Activated naive CD4-positive, alpha-beta T cell treated with anti-CD3 and anti-CD28 coated beads, Interleukin-2, amount 10 ng/mL, durations not matched to agents 7 days and 5 days (primary cell): Measurements from ENCODE around the gene HIPK3.
"Not testable (repeated sequence)": the region's sequence is repeated elsewhere in the genome, so short reads cannot be mapped to it uniquely, and the experiment has no call there.

ENCODE experiments used
- CTCF ChIA-PET: fragments of 350-600 bp; sonication (Branson Sonifier 250); formaldehyde crosslinking; loops from one replicate; lab custom pipeline; 2021; ENCODE audit warnings: antibody characterized with exemption; lab: Charles Lee
- DNase-seq: peaks from one replicate; pipeline ENCODE4 v3.0.0-alpha.2; 2020
- H3K27ac Mint-ChIP-seq: one replicate; pipeline ENCODE4 v1.8.0; 2021; ENCODE audit warnings: mild to moderate bottlenecking, moderate library complexity, mixed read lengths
- H3K27me3 Mint-ChIP-seq: one replicate; pipeline ENCODE4 v1.8.0; 2021; ENCODE audit warnings: mild to moderate bottlenecking, mixed read lengths
- H3K36me3 Mint-ChIP-seq: one replicate; pipeline ENCODE4 v1.8.0; 2021; ENCODE audit warnings: mixed read lengths
- H3K4me1 Mint-ChIP-seq: one replicate; pipeline ENCODE4 v1.8.0; 2021; ENCODE audit warnings: mixed read lengths
- H3K4me3 Mint-ChIP-seq: one replicate; pipeline ENCODE4 v1.8.0; 2021; ENCODE audit warnings: mild to moderate bottlenecking, moderate library complexity, mixed read lengths
- H3K9me3 Mint-ChIP-seq: one replicate; pipeline ENCODE4 v1.8.0; 2021; ENCODE audit warnings: mixed read lengths

HIPK3 gene

DNA sequence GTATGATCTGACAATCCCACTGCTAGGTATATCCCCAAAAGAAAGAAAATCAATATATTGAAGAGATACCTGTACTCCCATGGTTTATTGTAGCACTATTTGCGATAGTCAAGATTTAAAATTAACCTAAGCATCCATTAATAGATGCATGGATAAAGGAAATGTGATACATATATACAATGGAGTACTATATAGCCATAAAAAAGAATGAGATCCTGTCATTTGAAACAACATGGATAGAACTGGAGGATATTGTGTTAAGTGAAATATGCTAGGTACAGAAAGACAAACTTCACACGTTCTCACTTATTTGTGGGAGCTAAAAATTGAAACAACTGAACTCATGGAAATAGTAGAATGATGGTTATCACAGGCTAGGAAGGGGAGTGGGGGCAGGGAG lies 14.6 kb upstream of the HIPK3 start:
- Mint-ChIP-seq H3K4me3 (no peak overlapping the region), H3K9me3 (peaks cover 3% of the 10 kb centered on the region), H3K4me1 (no peaks in the 10 kb centered on the region), H3K36me3 (no peaks in the 10 kb centered on the region), H3K27me3 (peaks cover 12% of the 10 kb centered on the region), H3K27ac (no peak overlapping the region)
- no peak for DNase-seq
- CTCF ChIA-PET: no interaction called here

DNA sequence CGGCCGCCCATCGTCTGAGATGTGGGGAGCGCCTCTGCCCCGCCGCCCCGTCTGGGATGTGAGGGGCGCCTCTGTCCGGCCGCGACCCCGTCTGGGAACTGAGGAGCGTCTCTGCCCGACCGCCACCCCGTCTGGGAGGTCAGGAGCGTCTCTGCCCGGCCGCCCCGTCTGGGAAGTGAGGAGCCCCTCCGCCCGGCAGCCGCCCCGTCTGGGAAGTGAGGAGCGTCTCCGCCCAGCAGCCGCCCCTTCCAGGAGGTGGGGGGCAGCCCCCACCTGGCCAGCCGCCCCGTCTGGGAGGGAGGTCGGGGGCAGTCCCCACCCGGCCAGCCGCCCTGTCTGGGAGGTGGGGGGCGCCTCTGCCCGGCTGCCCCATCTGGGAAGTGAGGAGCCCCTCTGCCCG lies 13.5 kb upstream of the HIPK3 start:
- peaks cover 15% of the 10 kb centered on the region for H3K27me3 Mint-ChIP-seq
- CTCF ChIA-PET, H3K4me1 Mint-ChIP-seq, H3K27ac Mint-ChIP-seq, H3K4me3 Mint-ChIP-seq, H3K36me3 Mint-ChIP-seq, DNase-seq, H3K9me3 Mint-ChIP-seq: not testable (repeated sequence)

DNA sequence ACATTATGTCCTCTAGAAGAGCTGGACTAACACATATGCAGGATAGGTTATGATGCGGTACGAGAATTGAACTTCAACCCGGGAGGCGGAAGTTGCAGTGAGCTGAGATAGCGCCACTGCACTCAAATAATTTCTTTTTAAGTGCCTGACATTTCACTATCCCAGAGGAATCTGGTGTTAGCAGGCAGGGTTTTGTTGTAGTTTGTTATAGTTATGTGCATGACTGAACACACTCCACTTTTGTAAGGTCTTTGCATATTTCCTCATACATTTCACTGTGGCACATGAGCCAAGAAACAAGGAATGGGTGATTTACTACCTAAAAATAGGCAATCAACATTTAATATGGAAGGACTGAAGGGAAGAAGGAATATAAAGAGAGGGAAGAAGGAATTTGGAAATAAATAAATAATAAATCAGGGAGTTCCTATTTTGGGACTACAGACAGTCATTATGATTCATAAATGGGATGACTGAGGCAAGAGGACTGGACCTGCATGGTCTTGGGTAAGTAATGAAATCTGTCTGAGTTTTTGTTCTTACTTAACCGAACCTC lies 8.7 kb upstream of the HIPK3 start:
- no peaks in the 10 kb centered on the region for H3K4me1 Mint-ChIP-seq
- no peaks in the 10 kb centered on the region for H3K36me3 Mint-ChIP-seq
- H3K4me3 Mint-ChIP-seq: no peak overlapping the region
- peaks cover 19% of the 10 kb centered on the region for H3K27me3 Mint-ChIP-seq
- H3K27ac Mint-ChIP-seq: no peak overlapping the region
- H3K9me3 Mint-ChIP-seq: no peaks in the 10 kb centered on the region
- CTCF ChIA-PET: no interaction called here
- no peak for DNase-seq

DNA sequence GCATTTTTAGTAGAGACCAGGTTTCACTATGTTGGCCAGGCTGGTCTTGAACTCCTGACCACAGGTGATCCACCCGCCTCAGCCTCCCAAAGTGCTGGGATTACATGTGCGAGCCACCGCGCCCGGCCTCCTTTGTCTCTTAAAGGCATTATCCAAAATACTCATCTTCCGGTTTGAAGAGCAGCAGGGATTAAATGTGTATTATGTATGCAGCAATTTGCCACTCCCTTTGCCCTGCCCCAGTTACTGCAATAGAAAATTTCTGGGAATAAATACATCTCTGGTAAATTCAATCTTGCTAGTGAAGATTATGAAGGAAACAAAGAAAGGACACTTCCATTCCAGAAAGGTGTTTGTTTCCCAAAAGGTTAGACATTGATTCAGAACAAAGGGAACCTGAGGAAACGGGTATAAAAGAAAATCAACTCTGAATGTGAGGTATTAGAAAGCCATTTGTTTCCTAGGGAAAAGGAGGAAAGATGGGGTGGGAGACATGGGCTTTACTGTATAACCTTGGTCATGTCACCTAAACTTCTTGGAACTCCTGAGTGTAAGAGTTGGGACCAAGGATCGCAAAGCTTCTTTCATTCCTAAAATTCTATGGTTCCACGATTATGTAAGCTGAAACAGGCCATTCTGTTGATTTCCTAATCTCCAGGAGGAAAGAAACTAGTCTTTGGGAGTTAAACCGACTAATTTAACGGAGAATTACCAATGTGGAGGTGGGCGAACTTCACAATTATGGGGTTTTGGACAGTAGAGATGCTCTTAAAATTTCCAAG lies 959 bp upstream of the HIPK3 start:
- Mint-ChIP-seq H3K4me1 (peaks cover 31% of the 10 kb centered on the region), H3K4me3 (peak overlapping the region; percentile 79), H3K27me3 (peaks cover 4% of the 10 kb centered on the region), H3K36me3 (peaks cover 7% of the 10 kb centered on the region), H3K27ac (peak overlapping the region; percentile 98), H3K9me3 (no peaks in the 10 kb centered on the region)
- DNase-seq: no peak
- CTCF ChIA-PET: interaction anchor here (0.6 kb wide), 1 partner anchor 693 kb away, joined by 3 read pairs; no protein-coding TSS in a partner anchor

DNA sequence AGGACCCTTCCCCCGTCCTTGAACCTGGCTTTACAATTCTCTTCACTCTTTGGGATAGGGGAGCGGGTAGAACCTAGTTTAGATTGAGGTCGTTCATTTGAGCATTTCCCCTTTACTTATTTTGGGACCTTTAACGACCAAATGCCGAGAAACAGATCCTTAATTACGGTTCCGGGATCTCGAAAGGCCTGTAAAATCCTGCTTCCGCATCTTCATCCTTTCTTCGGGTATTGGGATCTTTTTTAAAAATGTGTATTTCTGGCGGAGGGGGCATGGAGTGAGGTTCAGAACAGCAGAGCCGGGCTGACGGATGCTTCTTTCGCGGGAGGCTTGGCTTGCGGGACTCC lies 395 bp upstream of the HIPK3 start:
- peak overlapping the region; percentile 79 for H3K4me3 Mint-ChIP-seq
- H3K27me3 Mint-ChIP-seq: peaks cover 4% of the 10 kb centered on the region
- DNase-seq: no peak
- peaks cover 33% of the 10 kb centered on the region for H3K4me1 Mint-ChIP-seq
- peak overlapping the region; percentile 98 for H3K27ac Mint-ChIP-seq
- H3K9me3 Mint-ChIP-seq: no peaks in the 10 kb centered on the region
- CTCF ChIA-PET: no interaction called here
- H3K36me3 Mint-ChIP-seq: peaks cover 10% of the 10 kb centered on the region

DNA sequence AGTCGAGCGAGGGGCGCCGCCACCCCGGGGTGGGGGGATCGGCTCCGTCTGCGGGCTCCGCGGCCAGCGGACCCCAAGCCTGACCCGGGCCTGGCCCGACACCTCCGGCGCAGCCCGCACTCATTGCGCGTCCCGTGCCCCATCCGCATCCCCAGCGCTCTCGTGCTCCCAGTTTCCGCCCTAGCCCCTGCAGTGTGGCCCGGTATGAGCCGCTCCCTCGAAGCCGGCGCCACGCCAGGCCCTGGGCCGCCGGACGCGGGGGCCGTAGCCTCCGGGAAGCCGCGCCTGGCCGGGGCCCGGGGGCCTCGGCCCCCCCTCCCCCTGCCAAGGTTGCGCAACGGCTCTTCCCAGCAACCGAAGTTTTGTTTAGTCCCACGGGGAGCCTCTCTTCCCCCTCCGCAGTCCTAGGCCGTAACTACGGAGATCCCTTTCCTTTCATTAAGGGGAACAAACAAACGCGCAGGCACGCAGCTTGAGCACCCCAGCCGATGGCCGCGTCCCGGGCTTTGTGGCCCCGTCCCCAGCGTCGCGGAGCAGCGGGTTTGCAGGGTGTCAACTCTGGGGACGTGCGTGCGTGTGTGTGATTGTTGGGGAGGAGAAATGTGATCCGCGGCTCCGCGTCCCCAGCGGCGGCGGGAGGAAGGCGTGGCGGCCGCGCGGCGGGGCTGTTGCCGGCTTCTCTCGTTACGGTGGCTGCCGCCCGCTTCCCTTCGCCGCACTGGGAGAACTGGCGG lies 883 bp downstream of the HIPK3 start:
- Mint-ChIP-seq H3K4me1 (peaks cover 35% of the 10 kb centered on the region), H3K36me3 (peaks cover 10% of the 10 kb centered on the region), H3K9me3 (no peaks in the 10 kb centered on the region), H3K4me3 (peak overlapping the region; percentile 98), H3K27ac (peak overlapping the region; percentile 100), H3K27me3 (peaks cover 6% of the 10 kb centered on the region)
- CTCF ChIA-PET: no interaction called here
- DNase-seq: peak; percentile 84

DNA sequence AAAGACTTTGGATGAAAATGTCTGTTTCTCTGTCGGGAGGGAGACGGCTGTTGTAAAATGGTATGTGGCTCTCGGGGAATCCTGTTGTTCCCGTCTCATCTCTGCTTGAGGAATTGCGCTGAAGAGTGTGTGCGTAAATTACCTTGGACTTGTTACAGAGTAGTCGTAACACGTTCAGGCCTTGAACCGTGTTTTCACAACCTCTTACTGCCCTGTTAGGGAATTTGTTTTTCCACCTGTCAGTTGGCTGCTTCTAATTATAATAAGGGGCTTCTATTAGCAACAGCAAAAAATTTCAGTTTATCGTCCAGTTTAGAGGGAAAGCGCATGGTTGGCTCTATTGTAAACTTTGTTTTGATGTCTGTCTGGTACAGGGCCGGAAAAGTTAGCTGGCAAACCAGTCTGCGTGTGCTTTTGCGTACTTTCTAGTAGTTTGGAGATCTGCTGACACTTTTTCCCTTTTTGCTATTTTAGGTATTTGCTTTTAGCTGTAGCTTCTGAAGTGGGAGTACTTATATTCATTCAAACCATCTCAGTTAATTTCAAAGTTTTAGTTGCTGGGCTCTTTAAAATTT lies 1.5 kb downstream of the HIPK3 start:
- Mint-ChIP-seq H3K4me3 (peak overlapping the region; percentile 98), H3K9me3 (no peaks in the 10 kb centered on the region), H3K4me1 (peaks cover 39% of the 10 kb centered on the region), H3K27ac (peak overlapping the region; percentile 100), H3K36me3 (peaks cover 10% of the 10 kb centered on the region), H3K27me3 (peaks cover 7% of the 10 kb centered on the region)
- DNase-seq: peak; percentile 21
- CTCF ChIA-PET: no interaction called here

DNA sequence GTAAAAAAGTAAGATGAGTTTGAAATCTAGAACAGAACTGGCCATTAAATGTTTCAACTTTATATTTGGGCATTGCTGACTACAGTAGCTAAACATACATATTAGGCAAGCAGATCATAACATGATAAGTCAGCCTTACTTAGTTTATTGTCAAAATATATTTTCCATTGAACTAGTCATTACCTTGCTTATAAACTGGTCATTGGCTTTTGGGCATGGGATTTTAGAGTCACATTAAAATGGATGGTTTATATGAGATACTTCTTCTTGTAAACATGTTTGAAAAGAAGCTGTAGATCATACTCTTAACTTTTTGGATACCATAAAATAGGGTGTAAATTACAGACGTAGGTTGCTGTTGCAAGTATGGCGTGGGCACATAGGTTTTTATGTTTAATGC lies 2.7 kb downstream of the HIPK3 start:
- Mint-ChIP-seq H3K27ac (no peak overlapping the region), H3K4me1 (peaks cover 39% of the 10 kb centered on the region), H3K27me3 (peaks cover 7% of the 10 kb centered on the region), H3K36me3 (peaks cover 10% of the 10 kb centered on the region), H3K4me3 (peak overlapping the region; percentile 52), H3K9me3 (no peaks in the 10 kb centered on the region)
- CTCF ChIA-PET: no interaction called here
- DNase-seq: no peak

DNA sequence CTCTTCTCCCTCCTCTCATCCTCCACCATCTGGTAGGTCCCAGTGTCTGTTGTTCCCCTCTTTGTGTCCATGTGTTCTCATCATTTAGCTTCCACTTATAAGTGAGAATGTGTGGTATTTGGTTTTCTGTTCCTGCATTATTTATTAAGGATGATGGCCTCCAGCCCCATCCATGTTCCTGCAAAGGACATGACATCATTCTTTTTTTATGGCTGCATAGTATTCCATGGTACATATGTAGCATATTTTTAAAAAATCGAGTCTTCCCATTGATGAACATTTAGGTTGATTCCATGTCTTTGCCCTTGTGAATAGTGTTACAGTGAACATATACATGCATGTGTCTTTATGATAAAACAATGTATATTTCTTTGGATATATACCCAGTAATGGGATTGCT lies 4.2 kb downstream of the HIPK3 start:
- H3K36me3 Mint-ChIP-seq: peaks cover 10% of the 10 kb centered on the region
- H3K27me3 Mint-ChIP-seq, H3K27ac Mint-ChIP-seq, H3K9me3 Mint-ChIP-seq, DNase-seq, H3K4me3 Mint-ChIP-seq, CTCF ChIA-PET: not testable (repeated sequence)
- peaks cover 35% of the 10 kb centered on the region for H3K4me1 Mint-ChIP-seq

DNA sequence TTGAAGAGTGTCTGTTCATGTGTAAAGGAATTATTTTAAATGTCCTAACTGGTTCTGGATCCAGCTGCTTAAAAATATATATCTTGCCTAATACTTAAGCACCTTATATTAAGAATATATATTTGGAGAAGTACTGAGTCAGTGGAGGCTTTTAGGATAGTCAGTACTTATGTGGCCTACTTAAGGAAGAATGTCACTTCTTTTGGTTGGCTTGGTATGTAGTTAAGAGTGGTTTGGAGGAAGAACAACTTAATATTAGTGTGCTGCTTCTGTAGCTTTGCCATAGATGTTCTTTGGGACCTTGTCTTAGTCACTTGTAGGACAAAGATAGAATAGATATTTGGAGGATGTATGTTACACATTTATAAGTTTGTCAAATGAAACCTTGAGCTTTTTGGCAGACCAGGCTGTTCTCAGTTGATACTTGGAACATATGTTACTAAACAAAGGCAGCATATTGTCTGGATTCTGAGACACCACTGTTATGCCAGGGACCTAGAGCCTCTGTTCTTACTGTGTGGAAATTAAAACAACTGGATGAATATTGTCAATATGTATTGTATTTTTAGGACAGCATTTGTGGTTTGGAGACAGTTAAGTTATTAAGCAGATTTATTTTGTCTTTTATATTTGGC lies 4.9 kb downstream of the HIPK3 start:
- Mint-ChIP-seq H3K4me3 (no peak overlapping the region), H3K27me3 (peaks cover 7% of the 10 kb centered on the region), H3K9me3 (no peaks in the 10 kb centered on the region), H3K4me1 (peaks cover 29% of the 10 kb centered on the region), H3K36me3 (peaks cover 10% of the 10 kb centered on the region), H3K27ac (no peak overlapping the region)
- DNase-seq: no peak
- CTCF ChIA-PET: interaction anchor here (0.6 kb wide), 1 partner anchor 166 kb away, joined by 3 read pairs; no protein-coding TSS in a partner anchor

DNA sequence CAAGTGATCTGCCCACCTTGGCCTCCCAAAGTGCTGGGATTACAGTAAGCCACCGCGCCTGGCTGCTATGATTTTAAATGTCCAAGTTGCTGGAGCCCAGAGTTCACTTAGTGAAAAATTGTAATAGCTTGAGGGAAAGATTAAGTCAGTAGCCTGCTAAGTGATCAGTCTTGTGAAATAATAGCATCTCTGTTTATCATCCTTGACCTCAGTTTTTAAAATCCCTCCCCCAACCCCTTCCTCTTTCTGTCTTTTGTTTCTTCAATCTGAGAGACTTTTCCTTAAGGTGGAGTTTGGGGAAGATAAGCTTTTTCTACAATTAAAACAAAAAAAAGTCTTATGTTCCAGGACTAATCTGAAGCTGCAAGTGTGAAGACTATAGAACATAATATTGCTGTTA lies 6.4 kb downstream of the HIPK3 start:
- H3K4me3 Mint-ChIP-seq: no peak overlapping the region
- H3K36me3 Mint-ChIP-seq: peaks cover 10% of the 10 kb centered on the region
- H3K27ac Mint-ChIP-seq: no peak overlapping the region
- CTCF ChIA-PET: no interaction called here
- H3K9me3 Mint-ChIP-seq: no peaks in the 10 kb centered on the region
- DNase-seq: no peak
- H3K27me3 Mint-ChIP-seq: peaks cover 3% of the 10 kb centered on the region
- H3K4me1 Mint-ChIP-seq: peaks cover 29% of the 10 kb centered on the region

DNA sequence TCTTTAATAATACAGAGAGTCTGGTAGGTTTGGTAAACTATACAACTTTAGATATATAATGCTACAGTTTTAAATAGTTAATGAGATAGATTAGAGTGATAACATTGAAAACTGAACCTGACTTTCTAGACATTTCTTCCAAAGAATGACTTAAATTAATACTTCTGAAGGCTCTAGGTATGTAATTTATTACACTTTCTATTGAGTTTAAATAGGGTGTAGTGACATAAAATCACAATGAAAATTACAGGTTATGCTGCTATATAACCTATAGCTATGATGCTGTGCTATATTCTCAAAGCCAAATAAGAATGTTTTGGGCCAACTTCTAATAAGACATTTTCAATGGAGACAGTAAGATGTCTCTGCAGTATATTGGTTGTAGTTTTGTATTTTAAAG lies 7.7 kb downstream of the HIPK3 start:
- peaks cover 19% of the 10 kb centered on the region for H3K4me1 Mint-ChIP-seq
- CTCF ChIA-PET: no interaction called here
- peaks cover 7% of the 10 kb centered on the region for H3K36me3 Mint-ChIP-seq
- H3K27ac Mint-ChIP-seq: no peak overlapping the region
- no peak for DNase-seq
- no peaks in the 10 kb centered on the region for H3K9me3 Mint-ChIP-seq
- H3K27me3 Mint-ChIP-seq: peaks cover 3% of the 10 kb centered on the region
- H3K4me3 Mint-ChIP-seq: no peak overlapping the region

DNA sequence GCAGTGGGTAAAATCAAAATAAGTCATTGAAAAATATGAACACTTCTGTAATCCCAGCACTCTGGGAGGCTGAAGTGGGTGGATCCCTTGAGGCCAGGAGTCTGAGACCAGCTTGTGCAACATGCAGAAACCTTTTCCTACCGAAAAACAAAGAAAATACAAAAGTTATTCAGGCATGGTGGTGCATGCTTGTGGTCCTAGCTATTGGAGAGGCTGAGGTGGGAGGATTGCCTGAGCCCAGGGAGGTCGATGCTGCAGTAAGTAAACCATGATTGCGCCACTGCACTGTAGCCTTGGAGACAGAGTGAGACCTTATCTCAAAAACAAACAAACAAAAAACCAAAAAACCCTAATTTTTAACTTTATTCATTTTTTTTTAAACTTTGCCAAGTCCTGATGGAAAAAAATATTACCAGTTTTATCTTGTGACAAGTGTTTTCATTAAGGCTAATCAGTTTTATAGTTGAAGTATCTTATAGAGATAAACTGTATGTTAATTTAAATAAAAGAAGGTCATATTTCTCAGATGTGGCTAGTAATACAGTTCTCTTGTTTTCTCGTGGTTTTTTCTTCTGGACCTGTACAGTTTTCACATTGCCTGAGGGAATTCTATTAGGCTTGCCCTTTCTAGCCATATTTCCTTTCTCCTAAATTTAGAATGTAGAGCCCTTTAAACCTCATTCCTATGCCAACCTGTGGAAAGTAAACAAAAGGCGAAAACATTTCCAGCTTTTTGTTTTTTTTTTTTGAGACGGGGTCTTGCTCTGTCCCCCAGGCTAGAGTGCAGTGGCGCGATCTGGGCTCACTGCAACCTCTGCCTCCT lies 9.4 kb downstream of the HIPK3 start:
- no peaks in the 10 kb centered on the region for H3K36me3 Mint-ChIP-seq

More for the DNA sequence above, 9.4 kb downstream of the HIPK3 start:
- Mint-ChIP-seq H3K27ac (no peak overlapping the region), H3K27me3 (peaks cover 3% of the 10 kb centered on the region), H3K9me3 (no peaks in the 10 kb centered on the region), H3K4me1 (peaks cover 9% of the 10 kb centered on the region), H3K4me3 (no peak overlapping the region)
- CTCF ChIA-PET: interaction anchor here (0.9 kb wide), 1 partner anchor 100 kb away, joined by 3 read pairs; no protein-coding TSS in a partner anchor
- DNase-seq: no peak
